WERI-Rb-1 (cell line): Measurements from ENCODE around the gene SMG7.

ENCODE experiments used
- DNase-seq: peaks from one replicate; pipeline ENCODE4 v3.0.0-alpha.2; 2020
- H3K27ac ChIP-seq: fragments of 250-450 bp; sonication (Bioruptor Pico); 2 replicates; pipeline ENCODE4 v1.5.1; 2020; ENCODE audit warnings: mild to moderate bottlenecking, moderate library complexity
- H3K27me3 ChIP-seq: fragments of 250-450 bp; sonication (Bioruptor Pico); 2 replicates; pipeline ENCODE4 v1.5.1; 2021; ENCODE audit warnings: mild to moderate bottlenecking, low read depth, moderate library complexity; ENCODE audit not compliant: insufficient read depth, severe bottlenecking
- H3K36me3 ChIP-seq: fragments of 250-450 bp; sonication (Bioruptor Pico); 2 replicates; pipeline ENCODE4 v1.5.1; 2020; ENCODE audit warnings: mild to moderate bottlenecking, moderate library complexity
- H3K4me3 ChIP-seq: 2 replicates; pipeline ENCODE4 v1.5.1; 2011; ENCODE audit warnings: low read depth, mild to moderate bottlenecking, control low read depth, low read length
- H3K9me3 ChIP-seq: fragments of 250-450 bp; sonication (Bioruptor Pico); 2 replicates; pipeline ENCODE4 v1.5.1; 2021; ENCODE audit warnings: mild to moderate bottlenecking, moderate library complexity; ENCODE audit not compliant: severe bottlenecking
- TF ChIP-seq, protein P1 (sequence below): IDR thresholded peaks from 2 replicates; pipeline ENCODE4 v1.5.1; 2011; ENCODE audit warnings: low read depth, mild to moderate bottlenecking, control low read depth, inconsistent platforms, low read length

The SMG7 gene

DNA sequence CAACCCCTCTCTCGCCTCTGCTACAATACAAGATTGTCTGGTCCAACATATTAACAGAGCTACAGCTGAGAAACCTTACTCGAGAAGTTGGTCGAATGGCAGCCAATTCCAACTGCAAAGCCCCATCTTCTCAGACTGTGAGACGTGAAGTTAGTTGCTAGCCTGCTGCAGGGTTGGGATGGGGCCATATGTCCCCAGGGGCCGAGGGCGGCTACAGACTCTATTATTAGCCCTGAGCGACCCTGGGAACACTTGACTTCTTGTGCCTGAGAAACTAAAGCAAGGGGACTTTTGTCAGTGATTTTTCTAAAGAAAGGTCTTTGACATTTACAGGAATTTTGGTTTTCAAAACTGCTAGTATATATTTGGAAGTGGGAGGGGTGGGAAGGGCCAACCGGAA, 104.2 kb downstream of the SMG7 start:
- TF ChIP-seq, protein P1, sequence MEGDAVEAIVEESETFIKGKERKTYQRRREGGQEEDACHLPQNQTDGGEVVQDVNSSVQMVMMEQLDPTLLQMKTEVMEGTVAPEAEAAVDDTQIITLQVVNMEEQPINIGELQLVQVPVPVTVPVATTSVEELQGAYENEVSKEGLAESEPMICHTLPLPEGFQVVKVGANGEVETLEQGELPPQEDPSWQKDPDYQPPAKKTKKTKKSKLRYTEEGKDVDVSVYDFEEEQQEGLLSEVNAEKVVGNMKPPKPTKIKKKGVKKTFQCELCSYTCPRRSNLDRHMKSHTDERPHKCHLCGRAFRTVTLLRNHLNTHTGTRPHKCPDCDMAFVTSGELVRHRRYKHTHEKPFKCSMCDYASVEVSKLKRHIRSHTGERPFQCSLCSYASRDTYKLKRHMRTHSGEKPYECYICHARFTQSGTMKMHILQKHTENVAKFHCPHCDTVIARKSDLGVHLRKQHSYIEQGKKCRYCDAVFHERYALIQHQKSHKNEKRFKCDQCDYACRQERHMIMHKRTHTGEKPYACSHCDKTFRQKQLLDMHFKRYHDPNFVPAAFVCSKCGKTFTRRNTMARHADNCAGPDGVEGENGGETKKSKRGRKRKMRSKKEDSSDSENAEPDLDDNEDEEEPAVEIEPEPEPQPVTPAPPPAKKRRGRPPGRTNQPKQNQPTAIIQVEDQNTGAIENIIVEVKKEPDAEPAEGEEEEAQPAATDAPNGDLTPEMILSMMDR = no peak
- Histone ChIP-seq H3K36me3 (no peaks in the 10 kb centered on the region), H3K27ac (no peak overlapping the region)

DNA sequence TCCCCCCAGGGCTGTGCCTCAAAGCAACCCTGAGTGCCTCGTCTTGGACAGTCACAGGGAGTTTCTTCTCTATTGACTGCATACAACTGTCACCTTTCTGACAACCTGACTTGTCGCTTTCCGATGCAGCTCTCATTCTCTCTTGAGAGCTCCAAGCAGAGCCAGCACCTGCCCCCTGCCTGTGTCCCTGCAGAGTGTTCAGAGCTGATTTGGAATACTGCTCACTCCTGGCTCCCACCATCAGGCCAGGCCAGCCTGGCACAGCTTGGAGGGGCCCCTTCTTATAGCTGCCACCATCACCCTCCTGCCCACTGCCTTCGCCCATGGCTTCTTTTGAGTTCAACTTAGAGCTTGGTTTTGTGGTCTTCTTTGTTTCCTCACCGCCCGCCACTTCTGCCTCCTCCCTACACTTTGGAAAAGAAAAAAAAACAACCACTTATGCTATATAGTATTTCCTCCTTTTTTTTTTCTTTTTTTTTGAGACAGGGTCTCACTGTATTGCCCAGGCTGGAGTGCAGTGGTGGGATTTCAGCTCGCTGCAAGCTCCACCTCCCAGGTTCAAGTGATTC, 105.7 kb downstream of the SMG7 start:
- DNase-seq = no peak
- Histone ChIP-seq H3K9me3 (no peaks in the 10 kb centered on the region), H3K27ac (no peak overlapping the region), H3K4me3 (no peak overlapping the region), H3K36me3 (no peaks in the 10 kb centered on the region), H3K27me3 (no peaks in the 10 kb centered on the region)
- TF ChIP-seq, protein P1 = no peak

More for the DNA sequence above, 104.2 kb downstream of the SMG7 start:
- DNase-seq = no peak
- no peaks in the 10 kb centered on the region for H3K27me3 ChIP-seq
- no peaks in the 10 kb centered on the region for H3K9me3 ChIP-seq
- no peak overlapping the region for H3K4me3 ChIP-seq

DNA sequence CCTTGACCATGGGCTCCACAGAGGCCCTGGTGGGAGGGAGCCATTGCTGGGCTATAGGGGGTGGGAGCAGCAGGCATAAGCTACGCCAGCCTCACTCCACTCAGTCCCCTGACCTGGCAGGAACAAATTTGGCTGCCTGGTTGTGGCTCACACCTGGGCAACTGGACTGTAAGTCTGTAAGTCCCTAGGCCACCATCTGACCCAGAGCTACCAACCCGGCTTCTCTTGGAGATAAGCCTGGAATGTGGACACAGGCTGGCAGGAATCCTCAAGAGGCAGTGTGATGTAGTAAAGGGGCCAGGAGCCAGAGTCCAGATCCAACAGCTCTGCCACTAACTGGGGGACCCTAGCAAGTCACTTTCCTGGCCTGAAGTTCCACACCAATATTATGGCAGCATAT, 106.6 kb downstream of the SMG7 start:
- H3K27me3 ChIP-seq = no peaks in the 10 kb centered on the region
- DNase-seq = no peak
- H3K9me3 ChIP-seq = no peaks in the 10 kb centered on the region
- H3K4me3 ChIP-seq = no peak overlapping the region
- no peak overlapping the region for H3K27ac ChIP-seq
- TF ChIP-seq, protein P1 = no peak
- H3K36me3 ChIP-seq = no peaks in the 10 kb centered on the region

DNA sequence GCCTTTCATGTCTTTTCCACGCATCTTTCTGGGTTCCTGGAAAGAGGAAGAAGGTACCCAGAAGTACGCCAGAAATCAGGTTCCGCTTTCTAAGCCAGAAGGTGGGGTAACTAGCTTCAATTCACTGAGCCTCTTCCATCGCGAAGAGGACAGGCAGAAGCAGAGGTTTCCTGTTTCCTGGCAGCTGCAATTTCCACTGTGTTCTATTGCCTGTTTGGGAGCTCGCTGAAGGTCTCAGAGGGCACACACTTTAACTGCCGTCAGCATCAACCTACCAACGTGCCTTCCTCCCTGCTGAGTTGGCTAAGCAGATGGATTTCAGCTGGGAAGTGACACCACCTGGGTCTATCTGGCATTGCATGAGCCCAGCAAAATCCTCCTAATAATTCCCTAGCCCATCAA, 108.0 kb downstream of the SMG7 start:
- TF ChIP-seq, protein P1 = peak; percentile 59
- Histone ChIP-seq H3K27ac (no peak overlapping the region), H3K9me3 (no peaks in the 10 kb centered on the region), H3K4me3 (no peak overlapping the region), H3K27me3 (no peaks in the 10 kb centered on the region), H3K36me3 (no peaks in the 10 kb centered on the region)
- peak; percentile 30 for DNase-seq

DNA sequence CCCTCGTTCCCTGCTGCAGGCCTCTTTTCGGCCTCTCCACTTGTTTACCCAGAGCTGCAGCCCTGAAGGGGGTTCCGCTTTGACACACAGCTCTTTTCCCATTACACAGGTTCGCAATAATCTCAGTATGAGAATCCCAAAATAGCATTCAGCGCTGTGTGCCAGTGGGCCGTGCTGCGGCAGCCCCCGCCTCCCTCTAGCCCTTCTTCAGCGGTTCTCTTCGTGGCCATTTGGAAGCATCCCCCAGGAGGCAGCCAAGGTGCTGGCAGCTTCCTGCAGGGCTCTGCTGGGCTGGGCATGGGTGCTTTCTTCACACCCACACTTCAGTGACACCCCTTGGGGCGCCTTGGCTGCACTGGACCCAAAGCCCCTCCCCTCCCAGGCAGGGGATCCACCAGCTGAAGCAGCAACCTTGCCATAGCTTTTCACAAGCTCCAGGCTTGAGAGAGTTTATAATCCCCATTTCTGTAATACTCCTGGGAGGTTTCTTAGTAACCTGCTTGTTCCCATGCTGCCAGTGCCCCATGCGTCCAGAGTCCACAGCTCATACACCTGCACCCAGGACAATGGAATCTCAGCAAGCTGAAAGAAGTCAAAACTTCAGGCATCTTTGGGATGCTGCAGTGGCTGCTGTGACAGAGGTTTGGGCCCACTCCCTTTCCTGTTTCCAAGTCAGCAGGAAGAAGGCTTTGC, 109.9 kb downstream of the SMG7 start:
- TF ChIP-seq, protein P1 = no peak
- no peak overlapping the region for H3K4me3 ChIP-seq
- H3K27me3 ChIP-seq = no peaks in the 10 kb centered on the region
- DNase-seq = no peak
- H3K9me3 ChIP-seq = no peaks in the 10 kb centered on the region
- no peaks in the 10 kb centered on the region for H3K36me3 ChIP-seq
- H3K27ac ChIP-seq = no peak overlapping the region
